Measurements from ENCODE around the gene SHE. TPM values are rescaled to one million over a fixed set of nuclear protein-coding genes. Genes with fewer than 3 reads are reported as not detected.

The SHE gene
- total and polyA plus RNA-seq, 4 donors: 3.1 to 7.5 (median 4.7) TPM

- Histone ChIP-seq H3K4me1 (ENCODE audit: control insufficient read depth in 4 of 4, insufficient read depth in 4 of 4, low read length in 3 of 4) (peaks cover 0 to 3% (median 0%) of the 10 kb centered on the region in 4 donors), H3K27ac (ENCODE audit: low read depth in 1 of 2, low read length in 2 of 2) (no peak overlapping the region), H3K4me3 (ENCODE audit: low read depth in 1 of 3, low read length in 3 of 3) (no peak overlapping the region), H3K9me3 (ENCODE audit: control insufficient read depth in 4 of 4, low read length in 3 of 4) (no peaks in the 10 kb centered on the region), H3K27me3 (ENCODE audit: control insufficient read depth in 4 of 4, insufficient read depth in 4 of 4, low read length in 3 of 4) (no peaks in the 10 kb centered on the region), H3K36me3 (ENCODE audit: control insufficient read depth in 4 of 4, insufficient read depth in 3 of 4, low read depth in 1 of 4, low read length in 3 of 4) (peaks cover 8 to 62% (median 55%) of the 10 kb centered on the region in 4 donors), H3K9ac (ENCODE audit: low read depth in 1 of 2, low read length in 2 of 2) (no peak overlapping the region)
- TF ChIP-seq EGR1 (IDR thresholded peaks at IDR 0.05; ENCODE audit: low read depth in 2 of 2) (no peak), FOXA1 (IDR thresholded peaks at IDR 0.05) (no peak), CTCF (IDR thresholded peaks at IDR 0.05; ENCODE audit: low read depth, low read length, missing input control) (no peak), RAD21 (IDR thresholded peaks at IDR 0.05) (no peak), REST (IDR thresholded peaks at IDR 0.05) (no peak), FOXA2 (IDR thresholded peaks at IDR 0.05) (no peak), GABPA (IDR thresholded peaks at IDR 0.05 in 1 of 2, conservative IDR thresholded peaks at IDR 0.05 in 1 of 2) (no peak), TAF1 (conservative IDR thresholded peaks at IDR 0.05) (no peak), JUND (IDR thresholded peaks at IDR 0.05) (no peak), RXRA (IDR thresholded peaks at IDR 0.05) (no peak), SP1 (IDR thresholded peaks at IDR 0.05) (no peak), YY1 (IDR thresholded peaks at IDR 0.05) (no peak), MAX (IDR thresholded peaks at IDR 0.05) (no peak), HNF4G (IDR thresholded peaks at IDR 0.05) (no peak), NR2F2 (IDR thresholded peaks at IDR 0.05) (no peak), HNF4A (conservative IDR thresholded peaks at IDR 0.05) (no peak), ATF3 (IDR thresholded peaks at IDR 0.05) (no peak), ZBTB33 (IDR thresholded peaks at IDR 0.05) (no peak)
- WGBS: 90% methylated on average over 7 of the region's 7 CpGs
- no peak for DNase-seq (ENCODE audit: low spot score)
Measured at GRCh38 chr1:154448331-154448811, 53.8 kb downstream of the SHE start.

All from liver (tissue), 9 donors.